Midbrain (tissue), 1 donor: Measurements from ENCODE around the gene IPCEF1.
A peak's percentile ranks its signal among the peaks of the same experiment; 100 is the strongest.
"Not testable (repeated sequence)": the region's sequence is repeated elsewhere in the genome, so short reads cannot be mapped to it uniquely, and the experiment has no call there.

Source experiments
- DNase-seq: peaks from one replicate; lab custom pipeline; 2025; lab: John Stamatoyannopoulos, UW

IPCEF1 gene

GRCh38 chr6:154247119-154247861 is 109.3 kb downstream of the IPCEF1 start:
- DNase-seq, result peak; percentile 16

- no peak for DNase-seq
Measured at GRCh38 chr6:154246723-154247118, 109.9 kb downstream of the IPCEF1 start.

- no peak for DNase-seq
Measured at GRCh38 chr6:154245506-154245905, 111.1 kb downstream of the IPCEF1 start.

GRCh38 chr6:154243793-154244750 is 112.5 kb downstream of the IPCEF1 start:
- DNase-seq, result peak; percentile 10

GRCh38 chr6:154242617-154243357 is 113.8 kb downstream of the IPCEF1 start:
- DNase-seq, result no peak

DNA sequence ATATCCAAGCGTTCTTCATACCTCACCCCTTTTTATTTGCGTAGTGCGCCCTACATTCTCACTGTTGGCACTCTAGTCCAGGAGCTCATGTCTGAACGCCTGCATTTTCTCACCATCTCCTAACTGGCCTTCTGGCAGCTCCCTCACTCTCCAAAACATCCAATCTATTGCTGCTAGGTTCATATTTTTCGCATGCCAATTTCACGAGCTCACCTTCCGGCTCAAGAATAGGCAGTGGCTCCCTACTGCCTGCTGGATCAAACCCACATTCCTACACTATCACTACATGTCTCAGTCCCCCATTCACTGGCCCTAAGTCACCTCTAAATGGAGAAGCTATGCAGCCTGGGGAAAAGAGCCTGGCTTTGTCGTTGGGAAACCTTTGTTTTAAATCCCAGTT is 115.0 kb downstream of the IPCEF1 start:
- DNase-seq, result no peak

- not testable (repeated sequence) for DNase-seq
Measured at GRCh38 chr6:154241061-154241460, 115.5 kb downstream of the IPCEF1 start.

- no peak for DNase-seq
Measured at GRCh38 chr6:154239392-154239791, 117.2 kb downstream of the IPCEF1 start.

DNA sequence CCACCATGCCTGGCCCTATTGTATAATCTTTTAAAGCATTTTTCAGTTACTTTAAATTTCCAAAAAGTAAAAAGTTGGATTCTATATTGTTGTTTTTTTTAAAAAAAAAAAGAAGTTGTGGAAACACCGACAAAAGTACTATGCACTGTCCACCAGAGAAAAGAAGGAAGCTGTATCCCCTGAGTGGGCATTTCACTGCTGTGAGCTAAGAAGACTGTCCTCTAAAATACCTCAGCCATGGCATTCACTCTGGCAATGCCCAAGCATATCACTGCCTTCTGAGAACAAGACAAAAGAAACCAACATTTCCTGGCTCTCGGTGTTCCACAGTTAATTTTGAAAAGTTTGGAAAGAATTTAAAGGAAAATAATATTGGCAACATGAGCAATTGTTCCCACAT is 117.8 kb downstream of the IPCEF1 start:
- DNase-seq, result no peak

DNA sequence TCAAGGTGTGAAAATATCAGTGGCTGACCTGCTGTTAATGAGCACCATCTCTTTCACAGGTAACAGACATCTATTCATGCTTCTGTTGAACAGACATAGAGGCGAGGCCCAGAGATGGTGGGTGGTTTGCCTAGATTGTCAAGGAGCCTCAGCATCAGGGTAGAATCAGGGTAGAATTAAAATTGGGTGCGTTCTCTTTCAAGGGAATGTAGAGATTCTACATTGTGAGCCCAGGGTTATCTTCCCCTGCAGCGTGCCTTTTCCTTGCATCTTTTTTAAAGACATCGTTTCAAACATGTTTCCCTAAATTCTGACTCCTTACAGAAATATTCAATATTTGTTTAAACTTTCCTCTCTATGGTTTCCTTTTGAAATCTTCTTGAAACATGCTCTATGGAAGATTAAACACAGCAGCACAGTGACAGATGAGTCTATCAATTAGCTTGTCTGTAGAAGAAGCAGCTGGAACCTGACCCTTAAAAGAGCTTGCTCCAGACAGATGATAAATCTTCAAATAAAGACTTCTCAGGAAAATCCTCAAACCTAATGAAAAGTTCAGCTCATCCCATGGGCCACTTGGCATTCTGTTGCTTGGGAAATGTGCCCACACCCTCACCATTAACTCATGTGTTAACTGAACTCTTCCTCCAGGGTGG is 119.8 kb downstream of the IPCEF1 start:
- DNase-seq, result no peak

DNA sequence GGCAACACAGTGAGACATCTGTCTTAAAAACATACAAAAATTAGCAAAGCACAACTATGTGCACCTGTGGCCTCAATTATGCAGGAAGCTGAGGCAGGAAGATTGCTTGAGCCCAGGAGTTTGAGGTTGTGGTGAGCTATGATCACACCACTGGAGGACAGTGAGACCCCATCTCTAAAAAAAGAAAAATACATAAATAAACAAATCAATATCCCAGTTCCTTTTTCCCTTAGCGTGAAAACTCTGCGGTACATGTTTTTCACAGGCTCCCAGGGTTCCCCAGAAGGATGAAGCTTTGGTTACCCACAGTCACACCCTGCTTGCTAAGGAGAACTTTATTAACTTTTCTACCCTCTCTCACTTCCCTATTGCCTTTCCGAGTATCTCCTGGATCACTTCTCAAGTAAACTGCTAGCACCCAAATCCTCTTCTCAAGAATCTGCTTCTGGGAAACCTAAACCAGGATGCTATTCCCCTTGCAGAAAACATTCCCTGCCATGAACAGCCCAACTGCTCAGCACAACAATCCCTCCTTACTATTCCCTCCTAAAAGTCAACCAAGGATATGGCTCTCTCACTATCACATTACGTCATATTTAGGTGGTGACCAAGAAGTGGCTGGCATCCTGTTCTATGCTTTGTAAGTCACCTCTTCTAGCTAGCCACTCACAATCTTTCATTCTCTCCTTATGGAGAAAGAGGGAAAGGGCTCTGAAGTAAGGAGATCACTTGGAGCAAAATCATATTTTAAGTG is 122.4 kb downstream of the IPCEF1 start:
- DNase-seq, result no peak

DNA sequence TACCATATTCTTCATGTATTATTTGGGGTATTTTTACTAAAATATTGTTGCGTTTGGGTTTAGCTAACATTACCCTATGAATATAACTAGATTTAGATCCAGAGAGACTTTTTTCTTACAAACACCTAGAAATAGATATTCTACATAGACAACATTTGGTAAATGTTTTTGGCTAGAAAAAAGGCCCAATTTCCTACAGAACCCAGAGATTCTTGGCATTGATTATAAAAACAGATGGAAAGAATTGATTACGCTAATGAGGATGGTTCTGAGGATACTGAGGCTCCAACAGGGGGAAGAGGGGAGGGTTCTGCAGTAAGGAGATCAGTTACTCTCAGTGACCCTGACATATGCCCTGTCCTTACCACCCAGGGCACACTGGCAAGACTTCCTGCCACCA is 123.2 kb downstream of the IPCEF1 start:
- DNase-seq, result no peak

- no peak for DNase-seq
Measured at GRCh38 chr6:154232013-154232910, 124.3 kb downstream of the IPCEF1 start.

- DNase-seq, result no peak
Measured at GRCh38 chr6:154230910-154231595, 125.5 kb downstream of the IPCEF1 start.

- DNase-seq, result no peak
Measured at GRCh38 chr6:154230393-154230792, 126.2 kb downstream of the IPCEF1 start.

GRCh38 chr6:154229786-154230185 is 126.8 kb downstream of the IPCEF1 start:
- no peak for DNase-seq

DNA sequence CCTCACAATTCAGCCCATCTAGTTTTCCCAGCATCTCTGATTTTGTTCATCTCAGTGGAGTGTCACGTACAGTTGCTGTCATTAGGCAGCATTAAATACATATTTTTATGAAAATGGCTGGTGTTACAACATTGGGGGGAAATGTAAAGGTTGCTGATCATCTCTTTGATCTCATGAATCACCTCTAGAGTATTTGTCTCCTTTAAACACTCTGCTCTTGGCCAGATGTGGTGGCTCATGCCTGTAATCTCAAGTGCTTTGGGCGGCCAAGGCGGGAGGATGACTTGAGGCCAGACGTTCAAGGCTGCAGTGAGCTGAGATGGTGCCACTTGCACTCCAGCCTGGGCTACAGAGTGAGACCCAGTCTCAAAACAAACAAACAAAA is 128.1 kb downstream of the IPCEF1 start:
- no peak for DNase-seq

- DNase-seq, result no peak
Measured at GRCh38 chr6:154227862-154228520, 128.6 kb downstream of the IPCEF1 start.

GRCh38 chr6:154226461-154226860 is 130.1 kb downstream of the IPCEF1 start:
- no peak for DNase-seq
